Activated CD4-positive, alpha-beta T cell treated with anti-CD3 and anti-CD28 coated beads, Interleukin-2, amount 10 ng/mL, durations not matched to agents 24 days and 14 days (primary cell): Measurements from ENCODE around the gene GRK4. TPM values are rescaled to one million over a fixed set of nuclear protein-coding genes. Genes with fewer than 3 reads are reported as not detected.
"Not testable (repeated sequence)": the region's sequence is repeated elsewhere in the genome, so short reads cannot be mapped to it uniquely, and the experiment has no call there.

ENCODE experiments used
- DNase-seq: peaks from one replicate; pipeline ENCODE4 v3.0.0; 2022
- H3K27ac Mint-ChIP-seq: one replicate; pipeline ENCODE4 v1.8.0; 2022; ENCODE audit warnings: mild to moderate bottlenecking, mixed read lengths
- H3K27me3 Mint-ChIP-seq: one replicate; pipeline ENCODE4 v1.8.0; 2022; ENCODE audit warnings: mixed read lengths
- H3K36me3 Mint-ChIP-seq: one replicate; pipeline ENCODE4 v1.8.0; 2022; ENCODE audit warnings: low read depth, mild to moderate bottlenecking, mixed read lengths
- H3K4me1 Mint-ChIP-seq: one replicate; pipeline ENCODE4 v1.8.0; 2021; ENCODE audit warnings: mixed read lengths
- H3K4me3 Mint-ChIP-seq: one replicate; pipeline ENCODE4 v1.8.0; 2022; ENCODE audit warnings: mild to moderate bottlenecking, moderate library complexity, mixed read lengths
- H3K9me3 Mint-ChIP-seq: one replicate; pipeline ENCODE4 v1.8.0; 2021; ENCODE audit warnings: mixed read lengths
- intact Hi-C: fragments of 100-400 bp; cut with micrococcal nuclease; formaldehyde crosslinking; loops from one replicate; pipeline ENCODE4 v1.15.1; 2023
- total RNA-seq: library from RNA; stranded (reverse); gene quantifications from 2 replicates; pipeline ENCODE4 v1.2.3, GENCODE V29; 2022

GRK4 gene
- 4.6 and 5.3 TPM in 2 replicates for total RNA-seq

GRCh38 chr4:2963175-2963965, at the start of gene GRK4, which contains the start of gene NOP14:
TSS of gene GRK4 (plus strand) at chr4:2963571. CDS start at chr4:2964071, 500 bp downstream.
TSS of gene NOP14 (minus strand) at chr4:2963406. CDS start at chr4:2963319, 87 bp downstream.
- peak within 1 kb of the TSS; percentile 87 for H3K4me3 Mint-ChIP-seq
- H3K27ac Mint-ChIP-seq: peak within 1 kb of the TSS; percentile 79
- no peaks in the 10 kb centered on the region for H3K9me3 Mint-ChIP-seq
- no peaks in the 10 kb centered on the region for H3K27me3 Mint-ChIP-seq
- H3K36me3 Mint-ChIP-seq: peaks cover 29% of the 10 kb centered on the region
- DNase-seq: peak; percentile 99
- intact Hi-C loops: loop anchor here (1.0 to 5.0 kb wide), 7 partner anchors 27 to 1107 kb away; partner anchors contain the start of genes CFAP99, LETM1, LRPAP1 and RNF4
- peaks cover 27% of the 10 kb centered on the region for H3K4me1 Mint-ChIP-seq

GRCh38 chr4:2914256-2915126, 48.9 kb upstream of the GRK4 start:
- DNase-seq: no peak

GRCh38 chr4:2915789-2916188, 47.6 kb upstream of the GRK4 start:
- Mint-ChIP-seq H3K27me3 (no peaks in the 10 kb centered on the region), H3K9me3 (no peaks in the 10 kb centered on the region), H3K4me3 (no peak overlapping the region), H3K27ac (no peak overlapping the region), H3K36me3 (peaks cover 63% of the 10 kb centered on the region), H3K4me1 (peaks cover 27% of the 10 kb centered on the region)
- intact Hi-C loops: no loop called here
- no peak for DNase-seq

More at GRCh38 chr4:2914256-2915126, 48.9 kb upstream of the GRK4 start:
- Mint-ChIP-seq H3K36me3 (peaks cover 59% of the 10 kb centered on the region), H3K9me3 (no peaks in the 10 kb centered on the region), H3K4me1 (peaks cover 18% of the 10 kb centered on the region), H3K27me3 (no peaks in the 10 kb centered on the region), H3K27ac (peak overlapping the region; percentile 62), H3K4me3 (no peak overlapping the region)
- intact Hi-C loops: no loop called here

GRCh38 chr4:2916696-2917095, 46.7 kb upstream of the GRK4 start:
- H3K27me3 Mint-ChIP-seq, DNase-seq, H3K27ac Mint-ChIP-seq, H3K4me3 Mint-ChIP-seq, intact Hi-C loops, H3K9me3 Mint-ChIP-seq: not testable (repeated sequence)
- Mint-ChIP-seq H3K4me1 (peaks cover 33% of the 10 kb centered on the region), H3K36me3 (peaks cover 67% of the 10 kb centered on the region)

GRCh38 chr4:2918300-2918699, 45.1 kb upstream of the GRK4 start:
- intact Hi-C loops, H3K27ac Mint-ChIP-seq, H3K9me3 Mint-ChIP-seq, DNase-seq, H3K4me3 Mint-ChIP-seq, H3K27me3 Mint-ChIP-seq: not testable (repeated sequence)
- Mint-ChIP-seq H3K36me3 (peaks cover 76% of the 10 kb centered on the region), H3K4me1 (peaks cover 44% of the 10 kb centered on the region)

GRCh38 chr4:2918714-2919113, 44.7 kb upstream of the GRK4 start:
- intact Hi-C loops, DNase-seq, H3K9me3 Mint-ChIP-seq, H3K27ac Mint-ChIP-seq, H3K27me3 Mint-ChIP-seq, H3K4me3 Mint-ChIP-seq: not testable (repeated sequence)
- peaks cover 80% of the 10 kb centered on the region for H3K36me3 Mint-ChIP-seq
- peaks cover 48% of the 10 kb centered on the region for H3K4me1 Mint-ChIP-seq

- H3K36me3 Mint-ChIP-seq: peaks cover 66% of the 10 kb centered on the region
- peak overlapping the region; percentile 83 for H3K27ac Mint-ChIP-seq
- H3K9me3 Mint-ChIP-seq, intact Hi-C loops, H3K27me3 Mint-ChIP-seq: not testable (repeated sequence)
- DNase-seq: peak; percentile 78
- H3K4me1 Mint-ChIP-seq: peaks cover 39% of the 10 kb centered on the region
- H3K4me3 Mint-ChIP-seq: peak overlapping the region; percentile 39
These were observed 40.8 kb upstream of the GRK4 start for GRCh38 chr4:2922453-2923101.

GRCh38 chr4:2923141-2923551, 40.2 kb upstream of the GRK4 start:
- Mint-ChIP-seq H3K27me3 (no peaks in the 10 kb centered on the region), H3K27ac (peak overlapping the region; percentile 86), H3K4me3 (peak overlapping the region; percentile 40), H3K9me3 (no peaks in the 10 kb centered on the region), H3K36me3 (peaks cover 66% of the 10 kb centered on the region), H3K4me1 (peaks cover 34% of the 10 kb centered on the region)
- intact Hi-C loops: no loop called here
- DNase-seq: peak; percentile 63

GRCh38 chr4:2923668-2924173, 39.6 kb upstream of the GRK4 start:
- Mint-ChIP-seq H3K36me3 (peaks cover 60% of the 10 kb centered on the region), H3K27ac (peak overlapping the region; percentile 86), H3K9me3 (no peaks in the 10 kb centered on the region), H3K4me1 (peaks cover 31% of the 10 kb centered on the region), H3K4me3 (peak overlapping the region; percentile 40), H3K27me3 (no peaks in the 10 kb centered on the region)
- intact Hi-C loops: no loop called here
- no peak for DNase-seq

GRCh38 chr4:2924286-2924685, 39.1 kb upstream of the GRK4 start:
- peak overlapping the region; percentile 20 for H3K27ac Mint-ChIP-seq
- H3K27me3 Mint-ChIP-seq: no peaks in the 10 kb centered on the region
- DNase-seq: no peak
- H3K4me3 Mint-ChIP-seq: no peak overlapping the region
- H3K36me3 Mint-ChIP-seq: peaks cover 60% of the 10 kb centered on the region
- no peaks in the 10 kb centered on the region for H3K9me3 Mint-ChIP-seq
- intact Hi-C loops: no loop called here
- peaks cover 31% of the 10 kb centered on the region for H3K4me1 Mint-ChIP-seq

- Mint-ChIP-seq H3K9me3 (no peaks in the 10 kb centered on the region), H3K27ac (peak overlapping the region; percentile 20), H3K4me3 (no peak overlapping the region), H3K36me3 (peaks cover 55% of the 10 kb centered on the region), H3K27me3 (no peaks in the 10 kb centered on the region), H3K4me1 (peaks cover 30% of the 10 kb centered on the region)
- DNase-seq: no peak
- intact Hi-C loops: no loop called here
These were observed 38.5 kb upstream of the GRK4 start for GRCh38 chr4:2924765-2925301.

- no peak for DNase-seq
- no peaks in the 10 kb centered on the region for H3K9me3 Mint-ChIP-seq
- no peaks in the 10 kb centered on the region for H3K27me3 Mint-ChIP-seq
- no peak overlapping the region for H3K4me3 Mint-ChIP-seq
- intact Hi-C loops: no loop called here
- H3K36me3 Mint-ChIP-seq: peaks cover 52% of the 10 kb centered on the region
- no peak overlapping the region for H3K27ac Mint-ChIP-seq
- H3K4me1 Mint-ChIP-seq: peaks cover 24% of the 10 kb centered on the region
These were observed 37.9 kb upstream of the GRK4 start for GRCh38 chr4:2925496-2925895.
